Natural killer cell treated with Interleukin-12 subunit alpha and Interleukin-12 subunit beta and Interleukin-15 and Interleukin-18, amount 100 ng/mL, for 72 hours (primary cell): Measurements from ENCODE around the gene BRD9. TPM values are rescaled to one million over a fixed set of nuclear protein-coding genes. Genes with fewer than 3 reads are reported as not detected.

ENCODE experiments used
- ATAC-seq, 2 donors: fragments of 150-1000 bp; cut with Tn5 transposase in 1 of 2; sonication (Bioruptor Pico), chemical (Tn5 transposase) in 1 of 2; 2 replicates each; pipeline ENCODE4 v1.10.0; 2021
- DNase-seq: peaks from one replicate; pipeline ENCODE4 v3.0.0; 2022; ENCODE audit warnings: low spot score
- H3K27ac Mint-ChIP-seq, 2 donors: 1 replicate in 1 of 2; 2 replicates in 1 of 2; pipeline ENCODE4 v1.8.0; 2022; ENCODE audit warnings: mixed read lengths in 2 of 2, mild to moderate bottlenecking in 1 of 2, moderate library complexity in 1 of 2
- H3K27me3 Mint-ChIP-seq, 2 donors: 1 replicate in 1 of 2; 2 replicates in 1 of 2; pipeline ENCODE4 v1.8.0; 2022; ENCODE audit warnings: mixed read lengths in 2 of 2
- H3K36me3 Mint-ChIP-seq: one replicate; pipeline ENCODE4 v1.8.0; 2022; ENCODE audit warnings: mixed read lengths
- H3K4me1 Mint-ChIP-seq, 2 donors: 1 replicate in 1 of 2; 2 replicates in 1 of 2; pipeline ENCODE4 v1.8.0; 2022; ENCODE audit warnings: low read depth in 2 of 2, mixed read lengths in 2 of 2, mild to moderate bottlenecking in 1 of 2
- H3K4me3 Mint-ChIP-seq: one replicate; pipeline ENCODE4 v1.8.0; 2022; ENCODE audit warnings: mixed read lengths
- H3K9me3 Mint-ChIP-seq: 2 replicates; pipeline ENCODE4 v1.8.0; 2022; ENCODE audit warnings: mixed read lengths
- total RNA-seq, 2 donors: library from RNA; stranded (reverse); gene quantifications; one replicate each; pipeline ENCODE4 v1.2.3, GENCODE V29; 2022

Gene BRD9
- total RNA-seq, 2 donors from 2014 or later = 52.7 to 136 TPM

- no peak overlapping the region for H3K27ac Mint-ChIP-seq
- ATAC-seq (no peak), DNase-seq (no peak)
- peaks cover 32% of the 10 kb centered on the region for H3K36me3 Mint-ChIP-seq
- no peaks in the 10 kb centered on the region for H3K27me3 Mint-ChIP-seq
- no peaks in the 10 kb centered on the region for H3K9me3 Mint-ChIP-seq
- no peak overlapping the region for H3K4me3 Mint-ChIP-seq
- H3K4me1 Mint-ChIP-seq = peaks cover 0 to 6% of the 10 kb centered on the region in 2 donors
These were observed 20.9 kb downstream of the BRD9 start for GRCh38 chr5:871596-872298.

GRCh38 chr5:870956-871355, 21.6 kb downstream of the BRD9 start:
- Mint-ChIP-seq H3K27ac (no peak overlapping the region), H3K36me3 (peaks cover 37% of the 10 kb centered on the region), H3K4me1 (peaks cover 0 to 6% of the 10 kb centered on the region in 2 donors), H3K9me3 (no peaks in the 10 kb centered on the region), H3K27me3 (no peaks in the 10 kb centered on the region), H3K4me3 (no peak overlapping the region)
- no peak for DNase-seq
- no peak for ATAC-seq

GRCh38 chr5:868428-869135, 24.0 kb downstream of the BRD9 start:
- H3K4me1 Mint-ChIP-seq = peaks cover 0 to 5% of the 10 kb centered on the region in 2 donors
- no peaks in the 10 kb centered on the region for H3K27me3 Mint-ChIP-seq
- no peak overlapping the region for H3K27ac Mint-ChIP-seq
- no peak overlapping the region for H3K4me3 Mint-ChIP-seq
- no peak for DNase-seq
- ATAC-seq = no peak
- no peaks in the 10 kb centered on the region for H3K9me3 Mint-ChIP-seq
- peaks cover 24% of the 10 kb centered on the region for H3K36me3 Mint-ChIP-seq

GRCh38 chr5:867300-867870, 25.2 kb downstream of the BRD9 start:
- ATAC-seq (no peak), DNase-seq (no peak)
- Mint-ChIP-seq H3K27me3 (no peaks in the 10 kb centered on the region), H3K9me3 (no peaks in the 10 kb centered on the region), H3K4me3 (no peak overlapping the region), H3K36me3 (peaks cover 24% of the 10 kb centered on the region), H3K27ac (no peak overlapping the region), H3K4me1 (no peaks in the 10 kb centered on the region)

- no peak for DNase-seq
- Mint-ChIP-seq H3K27ac (no peak overlapping the region), H3K4me1 (no peaks in the 10 kb centered on the region), H3K36me3 (peaks cover 24% of the 10 kb centered on the region), H3K9me3 (no peaks in the 10 kb centered on the region), H3K27me3 (no peaks in the 10 kb centered on the region), H3K4me3 (no peak overlapping the region)
- ATAC-seq = no peak
These were observed 26.8 kb downstream of the BRD9 start for GRCh38 chr5:865771-866170.

- ATAC-seq (no peak), DNase-seq (no peak)
- Mint-ChIP-seq H3K9me3 (no peaks in the 10 kb centered on the region), H3K4me1 (no peaks in the 10 kb centered on the region), H3K36me3 (peaks cover 23% of the 10 kb centered on the region), H3K4me3 (no peak overlapping the region), H3K27me3 (no peaks in the 10 kb centered on the region), H3K27ac (no peak overlapping the region)
These were observed 27.5 kb downstream of the BRD9 start for GRCh38 chr5:865168-865521.

GRCh38 chr5:864492-865167, 28.0 kb downstream of the BRD9 start:
- no peaks in the 10 kb centered on the region for H3K4me1 Mint-ChIP-seq
- H3K4me3 Mint-ChIP-seq = no peak overlapping the region
- no peaks in the 10 kb centered on the region for H3K9me3 Mint-ChIP-seq
- no peaks in the 10 kb centered on the region for H3K27me3 Mint-ChIP-seq
- peaks cover 18% of the 10 kb centered on the region for H3K36me3 Mint-ChIP-seq
- no peak for DNase-seq
- no peak for ATAC-seq
- no peak overlapping the region for H3K27ac Mint-ChIP-seq

- no peaks in the 10 kb centered on the region for H3K9me3 Mint-ChIP-seq
- H3K4me3 Mint-ChIP-seq = no peak overlapping the region
- H3K27me3 Mint-ChIP-seq = no peaks in the 10 kb centered on the region
- DNase-seq (no peak), ATAC-seq (no peak)
- no peak overlapping the region for H3K27ac Mint-ChIP-seq
- H3K4me1 Mint-ChIP-seq = peaks cover 0 to 3% of the 10 kb centered on the region in 2 donors
- peaks cover 10% of the 10 kb centered on the region for H3K36me3 Mint-ChIP-seq
These were observed 29.3 kb downstream of the BRD9 start for GRCh38 chr5:863244-863805.

- no peaks in the 10 kb centered on the region for H3K9me3 Mint-ChIP-seq
- no peak overlapping the region for H3K27ac Mint-ChIP-seq
- DNase-seq = no peak
- H3K27me3 Mint-ChIP-seq = no peaks in the 10 kb centered on the region
- no peak for ATAC-seq
- peaks cover 0 to 4% of the 10 kb centered on the region in 2 donors for H3K4me1 Mint-ChIP-seq
- no peak overlapping the region for H3K4me3 Mint-ChIP-seq
- H3K36me3 Mint-ChIP-seq = peaks cover 7% of the 10 kb centered on the region
These were observed 30.0 kb downstream of the BRD9 start for GRCh38 chr5:862367-863243.

GRCh38 chr5:861442-862366, 30.9 kb downstream of the BRD9 start:
- Mint-ChIP-seq H3K36me3 (peaks cover 4% of the 10 kb centered on the region), H3K27ac (no peak overlapping the region), H3K9me3 (no peaks in the 10 kb centered on the region), H3K27me3 (no peaks in the 10 kb centered on the region), H3K4me3 (no peak overlapping the region), H3K4me1 (peaks cover 0 to 4% of the 10 kb centered on the region in 2 donors)
- no peak for DNase-seq
- ATAC-seq = no peak

- H3K4me1 Mint-ChIP-seq = peaks cover 0 to 4% of the 10 kb centered on the region in 2 donors
- no peaks in the 10 kb centered on the region for H3K36me3 Mint-ChIP-seq
- no peak overlapping the region for H3K27ac Mint-ChIP-seq
- H3K9me3 Mint-ChIP-seq = no peaks in the 10 kb centered on the region
- ATAC-seq (no peak), DNase-seq (no peak)
- H3K4me3 Mint-ChIP-seq = no peak overlapping the region
- no peaks in the 10 kb centered on the region for H3K27me3 Mint-ChIP-seq
These were observed 32.0 kb downstream of the BRD9 start for GRCh38 chr5:860506-861150.

GRCh38 chr5:859798-860296, 32.8 kb downstream of the BRD9 start:
- no peak overlapping the region for H3K27ac Mint-ChIP-seq
- DNase-seq = no peak
- no peak overlapping the region for H3K4me3 Mint-ChIP-seq
- no peak for ATAC-seq
- no peaks in the 10 kb centered on the region for H3K9me3 Mint-ChIP-seq
- H3K27me3 Mint-ChIP-seq = no peaks in the 10 kb centered on the region
- peaks cover 0 to 4% of the 10 kb centered on the region in 2 donors for H3K4me1 Mint-ChIP-seq
- H3K36me3 Mint-ChIP-seq = no peaks in the 10 kb centered on the region
